Endothelial cell of umbilical vein (primary cell): ENCODE measurements around the gene VSTM4. TPM values are rescaled to one million over a fixed set of nuclear protein-coding genes. Genes with fewer than 3 reads are reported as not detected.

Source experiments
- BruUV-seq: library from RNA; stranded (reverse); fragments of 400-500 nt; replicated peaks from 2 replicates; lab custom pipeline; 2021; lab: Mats Ljungman, UMichigan
- CTCF ChIA-PET: fragments of 300-600, 350-600 bp; sonication (Branson Sonifier 250); formaldehyde crosslinking; loops from one replicate; lab custom pipeline; 2021; ENCODE audit warnings: antibody characterized with exemption, inconsistent platforms; lab: Charles Lee
- POLR2A ChIA-PET: fragments of 300-600, 350-600 bp; sonication (Branson Sonifier 250); formaldehyde crosslinking; loops from one replicate; lab custom pipeline; 2021; ENCODE audit warnings: antibody characterized with exemption, inconsistent platforms; lab: Charles Lee
- DNase-seq: peaks from one replicate; pipeline ENCODE4 v3.0.0-alpha.2; 2011; ENCODE audit warnings: low read depth, low spot score
- FAIRE-seq: peaks from 2 replicates; lab custom pipeline; 2011; peaks lifted over from hg19 to GRCh38; lab: Jason Lieb, UNC
- H2AFZ ChIP-seq: 2 replicates; pipeline ENCODE4 v1.6.0; 2012; ENCODE audit warnings: low read depth, low read length, control low read depth, inconsistent platforms
- H3K27ac ChIP-seq: 2 replicates; pipeline ENCODE4 v1.5.1; 2011; ENCODE audit warnings: low read depth, mild to moderate bottlenecking, control low read depth, low read length, moderate library complexity; ENCODE audit not compliant: insufficient read depth
- H3K27me3 ChIP-seq, 2 experiments: 2 replicates each; pipeline versions ENCODE4 v1.6.0 to v1.6.1; 2011; ENCODE audit warnings: low read length in 2 of 2, mixed read lengths in 1 of 2; ENCODE audit not compliant: control insufficient read depth in 2 of 2, insufficient read depth in 2 of 2
- H3K36me3 ChIP-seq, 2 experiments: 2 replicates in 1 of 2; 3 replicates in 1 of 2; pipeline ENCODE4 v1.5.1; 2011; ENCODE audit warnings: low read length in 2 of 2, mild to moderate bottlenecking in 1 of 2, moderate library complexity in 1 of 2; ENCODE audit not compliant: control insufficient read depth in 2 of 2, insufficient read depth in 2 of 2; ENCODE audit errors: extremely low read depth in 1 of 2
- H3K4me1 ChIP-seq: 3 replicates; pipeline ENCODE4 v1.5.1; 2011; ENCODE audit warnings: mild to moderate bottlenecking, low read length; ENCODE audit not compliant: control insufficient read depth, insufficient read depth; ENCODE audit errors: extremely low read depth
- H3K4me2 ChIP-seq: 2 replicates; pipeline ENCODE4 v1.6.1; 2011; ENCODE audit warnings: low read length, control low read depth, mixed read lengths; ENCODE audit not compliant: insufficient read depth
- H3K4me3 ChIP-seq, 3 experiments: fragments of 200-600 bp in 1 of 3; sonication (generic), shearing (Covaris generic) in 1 of 3; replicated peaks in 1 of 3; 2 replicates each; pipeline ENCODE4 v1.5.1; 2011 to 2016; ENCODE audit warnings: control low read depth in 3 of 3, low read length in 3 of 3, mild to moderate bottlenecking in 2 of 3, inconsistent platforms in 1 of 3, low read depth in 1 of 3, moderate library complexity in 1 of 3; ENCODE audit not compliant: insufficient read depth in 1 of 3
- H3K79me2 ChIP-seq: 2 replicates; pipeline ENCODE4 v1.6.0; 2012; ENCODE audit warnings: low read length, inconsistent platforms; ENCODE audit not compliant: control insufficient read depth, insufficient read depth
- H3K9ac ChIP-seq: replicated peaks from 2 replicates; pipeline ENCODE3; 2011; ENCODE audit warnings: low read length, control low read depth; ENCODE audit not compliant: insufficient read depth; ENCODE audit errors: extremely low read depth
- H3K9me1 ChIP-seq: replicated peaks from 3 replicates; pipeline ENCODE4 v1.6.0; 2011; ENCODE audit warnings: mild to moderate bottlenecking, low read length; ENCODE audit not compliant: control insufficient read depth, insufficient read depth; ENCODE audit errors: extremely low read depth
- H3K9me3 ChIP-seq: replicated peaks from 2 replicates; pipeline ENCODE4 v1.5.1; 2012; ENCODE audit warnings: low read length, inconsistent platforms; ENCODE audit not compliant: control insufficient read depth, insufficient read depth
- H4K20me1 ChIP-seq: replicated peaks from 2 replicates; pipeline ENCODE3; 2011; ENCODE audit warnings: mild to moderate bottlenecking, low read length; ENCODE audit not compliant: control insufficient read depth, insufficient read depth; ENCODE audit errors: extremely low read depth
- CTCF ChIP-seq, 2 donors: IDR thresholded peaks; 1 replicate in 1 of 2; 2 replicates in 1 of 2; pipeline ENCODE4 v1.5.1; 2011; ENCODE audit warnings: low read length in 2 of 2, mild to moderate bottlenecking in 2 of 2, moderate library complexity in 2 of 2, control low read depth in 1 of 2, inconsistent platforms in 1 of 2, low read depth in 1 of 2; ENCODE audit not compliant: insufficient read depth in 1 of 2; ENCODE audit errors: extremely low read depth in 1 of 2
- EZH2 ChIP-seq: IDR thresholded peaks from 2 replicates; pipeline ENCODE4 v1.6.1; 2012; ENCODE audit warnings: borderline replicate concordance, low read depth, mild to moderate bottlenecking, moderate library complexity, low read length, inconsistent platforms; ENCODE audit not compliant: severe bottlenecking
- FOS ChIP-seq: IDR thresholded peaks from 2 replicates; pipeline ENCODE4 v1.6.1; 2011; ENCODE audit warnings: mild to moderate bottlenecking, low read length, moderate library complexity, borderline replicate concordance; ENCODE audit not compliant: insufficient read depth
- GATA2 ChIP-seq: IDR thresholded peaks from 2 replicates; pipeline ENCODE4 v1.7.0; 2011; ENCODE audit warnings: low read depth, mild to moderate bottlenecking, moderate library complexity, mixed read lengths, low read length; ENCODE audit not compliant: insufficient read length, insufficient read depth
- JUN ChIP-seq: IDR thresholded peaks from 2 replicates; pipeline ENCODE4 v1.6.1; 2011; ENCODE audit warnings: borderline replicate concordance, low read depth; ENCODE audit not compliant: insufficient read length, insufficient read depth
- MAX ChIP-seq: IDR thresholded peaks from 2 replicates; pipeline ENCODE4 v1.6.1; 2011; ENCODE audit not compliant: insufficient read depth, insufficient read length
- MYC ChIP-seq: IDR thresholded peaks from one replicate; pipeline ENCODE4 v1.6.1; 2011; ENCODE audit warnings: mild to moderate bottlenecking, low read depth, low read length
- POLR2A ChIP-seq: IDR thresholded peaks from 2 replicates; pipeline ENCODE4 v1.6.1; 2012; ENCODE audit warnings: low read depth, mild to moderate bottlenecking, control low read depth, low read length
- POLR2AphosphoS5 ChIP-seq: IDR thresholded peaks from 2 replicates; pipeline ENCODE4 v1.6.1; 2012; ENCODE audit warnings: low read depth, mild to moderate bottlenecking, control low read depth, low read length, moderate library complexity; ENCODE audit not compliant: insufficient read depth
- dilution Hi-C: fragments of 300-500 bp; cut with MboI; formaldehyde crosslinking; loops from one replicate; pipeline ENCODE4 v1.15.0; 2019; ENCODE audit warnings: low sequenced_read_pairs; ENCODE audit not compliant: extremely low pct_ligation_motif_present
- intact Hi-C: fragments of 100-400 bp; cut with micrococcal nuclease; formaldehyde crosslinking; loops from one replicate; pipeline ENCODE4 v1.10.0; 2022
- polyA plus RNA-seq, 4 experiments: library from polyadenylated mRNA; depleted of rRNA in 3 of 4; stranded (reverse) in 3 of 4; unstranded in 1 of 4; fragments of >200 nt; gene quantifications; 2 replicates each; pipeline versions ENCODE4 v1.2.1 to v1.2.3, GENCODE V29; 2011 to 2012; ENCODE audit warnings: missing spikeins in 1 of 4
- total RNA-seq: library from RNA; stranded (reverse); gene quantifications from 2 replicates; pipeline ENCODE4 v1.2.3, GENCODE V29; 2021

The VSTM4 gene
- total and polyA plus RNA-seq, 2 donors (not counting 3 experiments of a cell fraction or from before 2014, with no cell fraction given): 0.07 TPM

GRCh38 chr10:49050366-49050765 is 65.0 kb downstream of the VSTM4 start:
- no peak for FAIRE-seq
- H3K4me1 ChIP-seq: no peaks in the 10 kb centered on the region
- no peaks in the 10 kb centered on the region for H3K36me3 ChIP-seq
- H3K79me2 ChIP-seq: no peaks in the 10 kb centered on the region
- dilution Hi-C loops: no loop called here
- no peaks in the 10 kb centered on the region for H3K9me3 ChIP-seq
- H4K20me1 ChIP-seq: no peaks in the 10 kb centered on the region
- POLR2A ChIA-PET: no interaction called here
- no peaks in the 10 kb centered on the region for H3K9me1 ChIP-seq
- no TSS peak for BruUV-seq
- H3K4me2 ChIP-seq: no peak overlapping the region
- no peak overlapping the region for H3K9ac ChIP-seq
- H3K4me3 ChIP-seq: no peak overlapping the region
- CTCF ChIA-PET: no interaction called here
- no peak overlapping the region for H2AFZ ChIP-seq
- TF ChIP-seq POLR2A: no peak
- no peak for TF ChIP-seq POLR2AphosphoS5
- TF ChIP-seq CTCF (IDR thresholded peaks at IDR 0.05; ENCODE audit: extremely low read depth in 1 of 2, insufficient read depth in 1 of 2, low read depth in 1 of 2, low read length in 2 of 2): no peak
- no peak for TF ChIP-seq FOS
- TF ChIP-seq MAX: no peak
- TF ChIP-seq EZH2: no peak
- TF ChIP-seq GATA2: no peak
- no peak for TF ChIP-seq JUN
- TF ChIP-seq MYC: no peak
- H3K27me3 ChIP-seq: no peaks in the 10 kb centered on the region
- intact Hi-C loops: no loop called here
- DNase-seq: no peak
- no peak overlapping the region for H3K27ac ChIP-seq
